H1 (cell line): ENCODE results near the gene SYT15. TPM values are rescaled to one million over a fixed set of nuclear protein-coding genes. Genes with fewer than 3 reads are reported as not detected.

Experiments used
- polyA plus RNA-seq, 7 experiments: library from polyadenylated mRNA; depleted of rRNA in 3 of 7; stranded (reverse) in 5 of 7; unstranded in 2 of 7; fragments of >200 nt in 5 of 7; fragments of 200-250 nt in 2 of 7; gene quantifications; 1 replicate in 5 of 7; 2 replicates in 1 of 7; 4 replicates in 1 of 7; pipeline versions ENCODE4 v1.2.1 to v1.2.3, GENCODE V29; 2011 to 2013; ENCODE audit warnings: missing spikeins in 2 of 7, mixed read lengths in 2 of 7
- total RNA-seq: library from RNA; stranded (reverse); fragmentation: NEBNext Ultra II Directional; extraction: Animal tissue kit (Norgen Biotek cat#: 25700); gene quantifications from 2 replicates; pipeline ENCODE4 v1.2.1, GENCODE V29; 2021
- TF ChIP-seq, protein P1 (sequence below): IDR thresholded peaks from 2 replicates; pipeline ENCODE4 v1.6.1; 2011; ENCODE audit warnings: low read length, improper control_type of control experiment

SYT15 gene
- total and polyA plus RNA-seq, 2 of the 8 experiments (the other 6 are each of a cell fraction or from before 2014, with no cell fraction given): 0.39 to 0.61 TPM

DNA sequence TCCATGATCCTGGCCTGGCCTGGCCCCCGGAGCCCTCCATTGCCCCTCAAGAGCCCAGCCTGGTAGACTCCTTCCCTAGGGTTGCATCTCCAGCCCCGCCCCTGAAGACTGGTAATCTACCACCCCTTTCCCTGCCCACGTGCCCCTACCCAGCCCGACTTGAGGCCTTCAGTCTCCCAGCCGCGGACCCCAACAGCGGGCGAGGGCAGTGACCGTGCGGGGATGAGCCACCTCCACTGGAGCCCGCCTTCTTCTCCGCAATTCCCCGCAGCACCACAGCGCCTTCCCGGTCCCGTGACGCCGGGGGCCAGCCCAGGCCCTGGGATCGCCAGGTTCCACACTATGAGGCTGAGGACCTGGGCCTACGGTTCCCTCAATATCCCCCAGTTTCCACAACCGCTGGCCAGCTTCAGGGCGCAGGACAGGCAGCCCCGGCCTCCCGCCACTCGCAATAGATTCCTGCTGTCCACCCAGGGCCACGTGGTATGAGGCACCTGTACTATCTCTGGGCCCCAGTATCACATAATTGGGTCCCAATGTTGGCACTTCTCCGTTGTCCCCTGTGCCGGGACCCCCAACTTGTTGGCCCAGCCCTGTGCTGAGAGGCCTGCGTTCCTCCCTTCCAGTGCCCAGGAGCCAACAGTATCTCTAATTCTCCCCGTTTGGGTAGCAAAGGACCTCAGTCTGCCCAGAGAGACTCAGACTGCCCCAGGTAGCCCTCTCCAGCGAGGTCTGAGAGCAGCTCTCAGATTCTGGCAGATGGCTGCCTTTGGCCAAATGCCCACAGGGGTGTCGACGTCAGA is 21.4 kb upstream of the SYT15 start (continued):
- TF ChIP-seq, protein P1, sequence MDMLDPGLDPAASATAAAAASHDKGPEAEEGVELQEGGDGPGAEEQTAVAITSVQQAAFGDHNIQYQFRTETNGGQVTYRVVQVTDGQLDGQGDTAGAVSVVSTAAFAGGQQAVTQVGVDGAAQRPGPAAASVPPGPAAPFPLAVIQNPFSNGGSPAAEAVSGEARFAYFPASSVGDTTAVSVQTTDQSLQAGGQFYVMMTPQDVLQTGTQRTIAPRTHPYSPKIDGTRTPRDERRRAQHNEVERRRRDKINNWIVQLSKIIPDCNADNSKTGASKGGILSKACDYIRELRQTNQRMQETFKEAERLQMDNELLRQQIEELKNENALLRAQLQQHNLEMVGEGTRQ: 0 out of 2 replicates have a peak, but pooled peaks have one; percentile 32
